ENCODE results near the gene LGR6. TPM values are rescaled to one million over a fixed set of nuclear protein-coding genes. Genes with fewer than 3 reads are reported as not detected.

The LGR6 gene
- total RNA-seq, 1 donor from 2014 or later, result 26.0 TPM

GRCh38 chr1:202168861-202169260, 24.7 kb upstream of the LGR6 start:
- H3K27ac ChIP-seq, result no peak overlapping the region
- no peak overlapping the region for H3K4me3 ChIP-seq
- no peak for DNase-seq (ENCODE audit: low spot score in 2 of 2)

GRCh38 chr1:202170726-202171125, 22.9 kb upstream of the LGR6 start:
- no peak overlapping the region for H3K27ac ChIP-seq
- H3K9me3 ChIP-seq, result no peaks in the 10 kb centered on the region
- H3K27me3 ChIP-seq, result no peaks in the 10 kb centered on the region
- no peak for TF ChIP-seq CTCF (IDR thresholded peaks at IDR 0.05)
- no peak overlapping the region for H3K4me3 ChIP-seq
- no peak for DNase-seq (ENCODE audit: low spot score in 2 of 2)
- no peaks in the 10 kb centered on the region for H3K36me3 ChIP-seq
- no peaks in the 10 kb centered on the region for H3K4me1 ChIP-seq
- intact Hi-C loops (cut with DNase I), result no loop called here

More at GRCh38 chr1:202168861-202169260, 24.7 kb upstream of the LGR6 start:
- Histone ChIP-seq H3K36me3 (no peaks in the 10 kb centered on the region), H3K4me1 (no peaks in the 10 kb centered on the region), H3K9me3 (no peaks in the 10 kb centered on the region), H3K27me3 (no peaks in the 10 kb centered on the region)
- intact Hi-C loops (cut with DNase I), result no loop called here
- no peak for TF ChIP-seq CTCF (IDR thresholded peaks at IDR 0.05)

GRCh38 chr1:202171292-202172014, 22.1 kb upstream of the LGR6 start:
- Histone ChIP-seq H3K27me3 (no peaks in the 10 kb centered on the region), H3K4me3 (no peak overlapping the region), H3K4me1 (no peaks in the 10 kb centered on the region), H3K27ac (no peak overlapping the region), H3K36me3 (no peaks in the 10 kb centered on the region), H3K9me3 (no peaks in the 10 kb centered on the region)
- TF ChIP-seq CTCF (IDR thresholded peaks at IDR 0.05), result no peak
- intact Hi-C loops (cut with DNase I), result no loop called here
- DNase-seq (ENCODE audit: low spot score in 2 of 2), result no peak

GRCh38 chr1:202172015-202172355, 21.6 kb upstream of the LGR6 start:
- TF ChIP-seq CTCF (IDR thresholded peaks at IDR 0.05), result no peak
- H3K27me3 ChIP-seq, result no peaks in the 10 kb centered on the region
- no peaks in the 10 kb centered on the region for H3K4me1 ChIP-seq
- intact Hi-C loops (cut with DNase I), result no loop called here
- no peaks in the 10 kb centered on the region for H3K9me3 ChIP-seq
- H3K4me3 ChIP-seq, result no peak overlapping the region
- H3K27ac ChIP-seq, result no peak overlapping the region
- DNase-seq (ENCODE audit: low spot score in 2 of 2), result no peak
- H3K36me3 ChIP-seq, result no peaks in the 10 kb centered on the region

- no peak overlapping the region for H3K4me3 ChIP-seq
- no peaks in the 10 kb centered on the region for H3K27me3 ChIP-seq
- H3K9me3 ChIP-seq, result no peaks in the 10 kb centered on the region
- TF ChIP-seq CTCF (IDR thresholded peaks at IDR 0.05), result no peak
- H3K27ac ChIP-seq, result no peak overlapping the region
- intact Hi-C loops (cut with DNase I), result no loop called here
- no peaks in the 10 kb centered on the region for H3K4me1 ChIP-seq
- no peak for DNase-seq (ENCODE audit: low spot score in 2 of 2)
- no peaks in the 10 kb centered on the region for H3K36me3 ChIP-seq
These were observed 19.6 kb upstream of the LGR6 start for GRCh38 chr1:202173993-202174392.
